T-cell (primary cell): Measurements from ENCODE around the gene EID3. TPM values are rescaled to one million over a fixed set of nuclear protein-coding genes. Genes with fewer than 3 reads are reported as not detected.
"Not testable (repeated sequence)": the region's sequence is repeated elsewhere in the genome, so short reads cannot be mapped to it uniquely, and the experiment has no call there.

Experiments used
- ATAC-seq, 4 experiments: fragments of 200-7000 bp in 3 of 4; fragments of 150-1000 bp in 1 of 4; cut with Tn5 transposase; replicated peaks in 1 of 4; 1 replicate in 3 of 4; 2 replicates in 1 of 4; pipeline ENCODE4 v1.10.0; 2021; ENCODE audit warnings: moderate library complexity in 3 of 4, mild to moderate bottlenecking in 2 of 4, moderate number of reproducible peaks in 1 of 4
- CTCF ChIA-PET, 2 donors: fragments of 300-600 bp; sonication (Branson Sonifier 250); formaldehyde crosslinking; loops; one replicate each; lab custom pipeline; 2022; ENCODE audit warnings: antibody characterized with exemption in 2 of 2; lab: Charles Lee
- POLR2A ChIA-PET, 2 donors: fragments of 300-600 bp; sonication (Branson Sonifier 250); formaldehyde crosslinking; loops; one replicate each; lab custom pipeline; 2022; ENCODE audit warnings: antibody characterized with exemption in 2 of 2; lab: Charles Lee
- DNase-seq, 35 experiments: peaks; one replicate each; pipeline versions ENCODE4 v3.0.0 to v3.0.0-alpha.2; 2013 to 2023
- H3K27ac ChIP-seq: one replicate; pipeline ENCODE4 v1.5.1; 2013; ENCODE audit warnings: low read length
- H3K27me3 ChIP-seq, 2 experiments: replicated peaks in 1 of 2; 1 replicate in 1 of 2; 2 replicates in 1 of 2; pipeline versions ENCODE4 v1.6.1 to v1.7.0; 2013; ENCODE audit warnings: low read length in 1 of 2, mixed read lengths in 1 of 2; ENCODE audit not compliant: control insufficient read depth in 2 of 2, insufficient read depth in 2 of 2; ENCODE audit errors: extremely low read depth in 1 of 2
- H3K36me3 ChIP-seq, 2 donors: 1 replicate in 1 of 2; 2 replicates in 1 of 2; pipeline versions ENCODE4 v1.6.1 to v1.7.0; 2013; ENCODE audit warnings: low read length in 1 of 2; ENCODE audit not compliant: control insufficient read depth in 2 of 2, insufficient read depth in 1 of 2; ENCODE audit errors: extremely low read depth in 1 of 2
- H3K4me1 ChIP-seq, 2 experiments: 1 replicate in 1 of 2; 2 replicates in 1 of 2; pipeline versions ENCODE4 v1.6.1 to v1.7.0; 2013; ENCODE audit warnings: low read length in 2 of 2, mixed read lengths in 1 of 2; ENCODE audit not compliant: insufficient read depth in 2 of 2, control insufficient read depth in 1 of 2; ENCODE audit errors: extremely low read depth in 1 of 2
- H3K4me3 ChIP-seq, 2 donors: 1 replicate in 1 of 2; 2 replicates in 1 of 2; pipeline versions ENCODE4 v1.5.1 to v1.7.0; 2013; ENCODE audit warnings: mild to moderate bottlenecking in 2 of 2, low read length in 1 of 2, moderate library complexity in 1 of 2; ENCODE audit not compliant: control insufficient read depth in 1 of 2; ENCODE audit errors: extremely low read depth in 1 of 2
- H3K9me3 ChIP-seq: 2 replicates; pipeline ENCODE4 v1.7.0; 2013
- H3K27ac Mint-ChIP-seq, 2 donors: one replicate each; pipeline ENCODE4 v1.8.0; 2020 to 2021; ENCODE audit warnings: mild to moderate bottlenecking in 2 of 2, mixed read lengths in 2 of 2
- H3K27me3 Mint-ChIP-seq, 2 donors: one replicate each; pipeline ENCODE4 v1.8.0; 2021 to 2022; ENCODE audit warnings: mixed read lengths in 2 of 2
- H3K36me3 Mint-ChIP-seq: one replicate; pipeline ENCODE4 v1.8.0; 2021; ENCODE audit warnings: mixed read lengths
- H3K4me1 Mint-ChIP-seq, 3 donors: one replicate each; pipeline ENCODE4 v1.8.0; 2020 to 2022; ENCODE audit warnings: mixed read lengths in 3 of 3, mild to moderate bottlenecking in 1 of 3
- H3K4me3 Mint-ChIP-seq, 3 donors: one replicate each; pipeline ENCODE4 v1.8.0; 2020 to 2022; ENCODE audit warnings: mild to moderate bottlenecking in 3 of 3, mixed read lengths in 3 of 3, moderate library complexity in 3 of 3
- H3K9me3 Mint-ChIP-seq, 3 donors: one replicate each; pipeline ENCODE4 v1.8.0; 2020 to 2022; ENCODE audit warnings: mixed read lengths in 3 of 3
- WGBS: methylation state at CpG from one replicate; pipeline ENCODE4 v1.1.5; 2013; ENCODE audit warnings: missing lambda C conversion rate; ENCODE audit not compliant: insufficient coverage; 5-methylcytosine and 5-hydroxymethylcytosine counted together
- total RNA-seq, 35 experiments: library from RNA in 6 of 35; stranded (reverse) in 6 of 35; fragments of 120-200 nt in 1 of 35; gene quantifications; one replicate each; pipeline versions ENCODE4 v1.2.1 to v1.2.4 and lab custom pipeline; 2013 to 2026

Gene EID3
- total RNA-seq, 5 donors from 2014 or later (not counting 1 experiment from before 2014, with no cell fraction given): 5.6 to 13.0 (median 6.0) TPM

GRCh38 chr12:104328278-104328677, 24.7 kb downstream of the EID3 start:
- H3K4me1 ChIP-seq, H3K27me3 ChIP-seq, H3K27ac Mint-ChIP-seq, H3K4me1 Mint-ChIP-seq, H3K4me3 ChIP-seq, POLR2A ChIA-PET, CTCF ChIA-PET, H3K27me3 Mint-ChIP-seq, ATAC-seq, H3K9me3 ChIP-seq, H3K27ac ChIP-seq, H3K9me3 Mint-ChIP-seq, DNase-seq, H3K4me3 Mint-ChIP-seq: not testable (repeated sequence)
- peaks cover 42% of the 10 kb centered on the region for H3K36me3 Mint-ChIP-seq
- WGBS: 95% methylated on average over 6 of the region's 6 CpGs
- H3K36me3 ChIP-seq: peaks cover 12 to 37% of the 10 kb centered on the region in 2 donors

- Mint-ChIP-seq H3K9me3 (no peaks in the 10 kb centered on the region), H3K27me3 (no peaks in the 10 kb centered on the region), H3K36me3 (peaks cover 44% of the 10 kb centered on the region), H3K4me3 (no peak overlapping the region), H3K4me1 (no peaks in the 10 kb centered on the region), H3K27ac (no peak overlapping the region)
- CTCF ChIA-PET: no interaction called here
- H3K27ac ChIP-seq: no peak overlapping the region
- no peak overlapping the region for H3K4me3 ChIP-seq
- no CpG with 5 or more reads among the region's 1 CpG for WGBS
- POLR2A ChIA-PET: no interaction called here
- H3K27me3 ChIP-seq: no peaks in the 10 kb centered on the region
- no peak for DNase-seq
- H3K36me3 ChIP-seq: peaks cover 12 to 37% of the 10 kb centered on the region in 2 donors
- no peaks in the 10 kb centered on the region for H3K4me1 ChIP-seq
- no peaks in the 10 kb centered on the region for H3K9me3 ChIP-seq
- ATAC-seq: no peak
Observed at GRCh38 chr12:104328790-104329189, 25.3 kb downstream of the EID3 start.

DNA sequence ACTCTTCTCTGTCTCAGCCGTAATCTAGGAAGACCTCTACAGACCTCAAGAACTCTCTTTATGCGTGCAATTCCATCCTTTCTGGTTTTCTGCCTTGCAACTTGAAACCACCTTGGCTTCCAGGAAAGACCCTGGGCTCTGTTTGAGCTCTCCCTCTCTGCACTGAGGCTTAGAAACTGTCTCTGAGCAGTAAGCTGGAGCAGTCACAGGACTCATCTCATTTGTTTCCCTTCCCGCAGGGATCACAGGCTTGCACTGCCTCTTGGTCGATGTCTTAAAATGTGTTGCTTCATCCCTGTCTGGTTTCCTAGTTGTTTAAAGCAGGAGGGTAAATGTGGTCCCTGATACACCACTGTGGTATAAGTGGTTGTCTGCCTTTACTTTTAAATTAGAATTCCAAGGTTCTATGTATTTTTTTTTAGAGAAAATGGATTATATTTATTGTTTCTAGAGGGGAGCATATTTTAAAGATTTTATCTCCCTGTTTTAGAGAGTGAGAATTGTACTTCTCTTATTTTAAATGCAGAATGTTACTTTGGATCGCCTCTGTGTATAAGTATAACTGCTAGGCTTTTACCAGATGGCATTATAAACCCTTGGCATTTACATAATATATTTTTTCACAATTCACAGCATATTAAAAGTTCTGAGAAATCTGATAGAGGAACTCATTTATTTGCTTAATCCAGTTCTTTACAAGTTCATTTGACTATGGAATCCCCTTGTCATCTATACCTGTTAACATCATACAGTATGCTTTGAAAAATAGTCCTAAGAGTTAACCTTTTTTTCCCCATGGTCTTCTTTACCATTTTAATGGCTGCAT, 26.4 kb downstream of the EID3 start:
- DNase-seq (no peak), ATAC-seq (no peak)
- no peaks in the 10 kb centered on the region for H3K27me3 Mint-ChIP-seq
- no peak overlapping the region for H3K27ac Mint-ChIP-seq
- Histone ChIP-seq H3K9me3 (no peaks in the 10 kb centered on the region), H3K27ac (no peak overlapping the region), H3K4me3 (no peak overlapping the region), H3K36me3 (peaks cover 13 to 43% of the 10 kb centered on the region in 2 donors), H3K4me1 (no peaks in the 10 kb centered on the region), H3K27me3 (no peaks in the 10 kb centered on the region)
- H3K9me3 Mint-ChIP-seq: no peaks in the 10 kb centered on the region
- POLR2A ChIA-PET: no interaction called here
- no peak overlapping the region for H3K4me3 Mint-ChIP-seq
- CTCF ChIA-PET: no interaction called here
- no peaks in the 10 kb centered on the region for H3K4me1 Mint-ChIP-seq
- WGBS: 97% methylated on average over 3 of the region's 5 CpGs
- peaks cover 45% of the 10 kb centered on the region for H3K36me3 Mint-ChIP-seq

DNA sequence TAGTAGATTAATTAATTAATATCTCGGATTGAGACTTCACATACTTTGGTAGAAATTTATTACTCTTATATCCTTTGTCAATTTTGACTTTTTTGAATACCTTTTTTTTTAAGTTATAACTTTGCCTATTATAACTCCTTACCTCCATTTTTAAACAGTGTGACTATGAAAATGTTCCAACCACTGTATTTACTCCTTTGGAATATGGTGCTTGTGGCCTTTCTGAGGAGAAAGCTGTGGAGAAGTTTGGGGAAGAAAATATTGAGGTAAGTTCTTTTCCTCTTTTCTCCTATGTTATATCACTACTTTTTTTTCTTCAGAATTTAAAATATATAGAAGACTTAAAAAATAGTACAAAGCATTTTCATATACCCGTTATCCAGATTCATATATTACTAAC, 27.8 kb downstream of the EID3 start:
- POLR2A ChIA-PET: no interaction called here
- no peak overlapping the region for H3K4me3 Mint-ChIP-seq
- H3K36me3 ChIP-seq: peaks cover 16 to 35% of the 10 kb centered on the region in 2 donors

GRCh38 chr12:104332273-104332672, 28.7 kb downstream of the EID3 start:
- DNase-seq, H3K9me3 Mint-ChIP-seq, CTCF ChIA-PET, H3K4me3 ChIP-seq, H3K27me3 Mint-ChIP-seq, H3K9me3 ChIP-seq, ATAC-seq, H3K27me3 ChIP-seq, H3K27ac Mint-ChIP-seq, H3K4me1 Mint-ChIP-seq, H3K4me3 Mint-ChIP-seq, H3K27ac ChIP-seq, H3K4me1 ChIP-seq: not testable (repeated sequence)
- POLR2A ChIA-PET: interaction anchor here in 1 of 2 donors (0.6 kb wide), 1 partner anchor 24 kb away, joined by 4 read pairs; no protein-coding TSS in a partner anchor
- no CpG with 5 or more reads among the region's 3 CpGs for WGBS
- H3K36me3 Mint-ChIP-seq: peaks cover 36% of the 10 kb centered on the region
- peaks cover 7 to 34% of the 10 kb centered on the region in 2 donors for H3K36me3 ChIP-seq

More for the DNA sequence above, 27.8 kb downstream of the EID3 start:
- H3K36me3 Mint-ChIP-seq: peaks cover 40% of the 10 kb centered on the region
- no peaks in the 10 kb centered on the region for H3K9me3 Mint-ChIP-seq
- Histone ChIP-seq H3K4me1 (no peaks in the 10 kb centered on the region), H3K9me3 (no peaks in the 10 kb centered on the region), H3K27ac (no peak overlapping the region), H3K27me3 (no peaks in the 10 kb centered on the region), H3K4me3 (no peak overlapping the region)
- H3K4me1 Mint-ChIP-seq: no peaks in the 10 kb centered on the region
- ATAC-seq (no peak), DNase-seq (no peak)
- no peak overlapping the region for H3K27ac Mint-ChIP-seq
- no CpG with 5 or more reads among the region's 2 CpGs for WGBS
- CTCF ChIA-PET: no interaction called here
- H3K27me3 Mint-ChIP-seq: no peaks in the 10 kb centered on the region

- no peak for DNase-seq
- peaks cover 5 to 26% of the 10 kb centered on the region in 2 donors for H3K36me3 ChIP-seq
- no peak overlapping the region for H3K27ac ChIP-seq
- no CpG with 5 or more reads among the region's 1 CpG for WGBS
- Mint-ChIP-seq H3K4me3 (no peak overlapping the region), H3K9me3 (no peaks in the 10 kb centered on the region), H3K36me3 (peaks cover 31% of the 10 kb centered on the region), H3K27ac (no peak overlapping the region), H3K27me3 (no peaks in the 10 kb centered on the region), H3K4me1 (no peaks in the 10 kb centered on the region)
- H3K4me1 ChIP-seq: no peaks in the 10 kb centered on the region
- ChIA-PET CTCF (no interaction called here), POLR2A (no interaction called here)
- H3K4me3 ChIP-seq: no peak overlapping the region
- H3K27me3 ChIP-seq: no peaks in the 10 kb centered on the region
- ATAC-seq: no peak
- H3K9me3 ChIP-seq: no peaks in the 10 kb centered on the region
Observed at GRCh38 chr12:104333692-104334255, 30.2 kb downstream of the EID3 start.
